Activated CD4-positive, alpha-beta T cell treated with anti-CD3 and anti-CD28 coated beads, Interleukin-2, amount 50 U/mL, for 1 hour (primary cell): ENCODE results near the gene ASB7.

Source experiments
- DNase-seq: peaks from one replicate; pipeline ENCODE4 v3.0.0-alpha.2; 2020

Gene ASB7

GRCh38 chr15:100687582-100688141, 85.3 kb downstream of the ASB7 start:
- no peak for DNase-seq

DNA sequence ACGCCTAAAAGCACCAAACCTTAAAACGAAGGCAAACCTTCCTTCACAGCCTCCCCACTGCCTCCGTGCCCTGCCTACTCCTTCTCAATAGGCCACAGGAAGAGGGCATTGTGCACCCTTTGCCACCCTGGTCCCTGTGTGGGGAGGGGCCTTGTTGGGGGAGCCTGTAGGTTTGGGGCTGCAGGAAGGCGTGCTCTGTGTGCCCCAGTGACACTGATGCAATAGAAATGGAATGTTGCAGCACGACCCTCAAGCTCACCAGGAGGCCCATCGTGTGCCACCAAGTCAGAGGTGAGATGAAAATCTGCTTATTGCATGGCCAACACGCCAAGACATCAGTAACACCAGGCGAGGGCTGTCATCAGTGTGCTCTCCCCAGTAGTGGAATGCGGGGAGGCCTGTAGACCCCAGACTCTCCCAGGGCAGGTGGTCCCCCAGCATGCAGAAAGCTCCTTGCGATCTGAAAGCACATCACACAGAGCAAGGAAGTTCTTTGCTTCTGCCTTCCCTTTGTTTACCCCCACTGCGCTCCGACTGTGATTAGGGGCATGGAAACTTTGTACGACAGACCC, 86.2 kb downstream of the ASB7 start:
- no peak for DNase-seq

- DNase-seq: no peak
Observed at GRCh38 chr15:100689131-100689899, 86.9 kb downstream of the ASB7 start.

DNA sequence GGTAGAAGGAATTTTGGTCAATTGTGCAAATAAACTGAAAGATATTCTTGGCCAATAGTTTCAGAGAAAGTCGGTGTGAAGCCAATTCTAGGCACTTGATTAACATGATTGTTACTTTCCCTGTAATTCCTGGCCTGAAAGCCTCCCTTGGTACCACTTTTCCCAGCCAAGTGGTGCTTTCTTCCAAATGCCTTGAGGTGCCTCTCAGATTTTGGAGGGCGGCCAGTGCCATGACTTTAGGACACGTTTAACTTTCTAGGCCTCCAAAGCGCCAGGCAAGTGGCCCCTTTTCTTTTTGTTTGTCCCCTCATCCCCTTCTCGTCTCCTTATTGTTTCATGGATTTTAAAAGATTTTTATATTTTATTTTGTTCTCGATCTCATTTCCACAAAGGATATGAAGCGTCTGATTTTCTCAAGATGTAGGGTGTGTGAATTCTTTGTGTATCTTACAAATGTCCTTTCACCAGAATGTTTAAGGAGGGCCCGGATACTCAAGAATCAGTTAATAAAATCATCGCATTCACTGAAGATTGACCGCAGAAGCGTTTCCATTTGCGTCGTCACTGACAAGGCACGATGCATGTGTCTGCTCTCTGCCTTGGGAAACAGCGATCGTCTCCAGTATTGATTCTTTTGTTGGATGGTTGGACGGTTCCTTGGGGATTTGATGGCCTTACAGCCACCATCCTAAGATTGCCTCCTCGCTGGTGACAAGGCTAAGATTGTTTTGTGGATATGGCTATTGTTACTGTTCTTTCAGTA, 87.8 kb downstream of the ASB7 start:
- no peak for DNase-seq

DNA sequence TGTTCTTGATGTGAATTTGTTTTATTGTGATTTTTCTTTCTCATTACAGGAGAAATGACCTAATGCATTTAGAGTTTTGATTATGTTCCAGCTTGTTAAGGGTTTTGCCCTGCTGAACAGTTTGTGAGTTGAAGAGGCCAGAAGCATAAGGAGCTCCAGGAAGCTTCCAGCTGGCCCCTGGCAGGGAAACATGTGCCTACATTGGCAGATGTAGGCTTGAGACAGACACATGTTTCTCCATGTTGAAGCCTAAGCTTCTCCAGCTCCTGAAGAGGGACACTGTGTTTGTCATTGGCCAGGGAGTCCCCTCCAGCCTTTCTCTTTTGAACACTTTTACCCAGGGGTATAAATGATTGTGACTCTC, 88.4 kb downstream of the ASB7 start:
- no peak for DNase-seq

- DNase-seq: no peak
Observed at GRCh38 chr15:100691321-100691720, 88.9 kb downstream of the ASB7 start.

DNA sequence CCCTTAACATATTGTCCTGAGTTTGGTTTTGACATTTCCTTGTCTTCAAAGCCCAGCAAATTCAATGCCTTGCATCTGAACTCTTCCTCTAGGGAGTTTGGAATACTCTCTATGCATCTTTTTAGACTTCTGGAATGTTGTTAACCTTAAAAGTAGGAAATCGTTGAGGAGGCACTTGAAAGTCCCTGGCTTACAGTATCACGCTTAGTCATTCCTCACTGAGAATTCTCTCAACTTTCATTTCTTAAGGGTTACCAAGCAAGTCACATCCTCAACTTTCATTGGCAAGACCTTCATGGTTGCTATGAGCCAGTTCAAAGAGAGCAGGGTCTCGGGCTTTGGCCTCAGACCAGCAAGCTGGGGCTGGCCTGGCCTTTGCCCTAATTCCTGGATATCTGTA, 89.9 kb downstream of the ASB7 start:
- no peak for DNase-seq

GRCh38 chr15:100692671-100693070, 90.3 kb downstream of the ASB7 start:
- DNase-seq: no peak

DNA sequence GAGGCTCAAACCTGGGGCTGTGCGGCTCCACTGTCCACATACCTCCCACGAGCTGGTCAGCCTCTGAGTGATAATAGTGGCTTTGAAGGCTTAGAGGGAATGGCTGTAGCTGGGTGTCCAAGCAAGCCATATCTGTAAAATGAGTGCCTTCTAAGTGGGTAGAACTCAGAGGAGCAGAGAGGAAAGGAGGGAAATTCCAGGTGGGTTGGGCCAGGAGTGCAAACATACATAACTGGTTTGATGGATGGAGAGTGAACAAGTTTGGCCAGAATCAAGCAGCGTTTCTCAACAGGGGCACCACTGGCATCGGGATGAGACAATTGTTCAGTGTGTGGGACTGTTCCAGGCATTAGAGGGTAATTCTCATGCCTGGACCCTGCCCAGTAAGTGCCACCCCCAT, 91.1 kb downstream of the ASB7 start:
- DNase-seq: no peak

GRCh38 chr15:100694381-100695021, 92.1 kb downstream of the ASB7 start:
- no peak for DNase-seq

- no peak for DNase-seq
Observed at GRCh38 chr15:100695048-100695447, 92.7 kb downstream of the ASB7 start.

- DNase-seq: no peak
Observed at GRCh38 chr15:100696452-100696851, 94.1 kb downstream of the ASB7 start.
